ENCODE data around the gene SYP. TPM values are rescaled to one million over a fixed set of nuclear protein-coding genes. Genes with fewer than 3 reads are reported as not detected.

SYP gene
- total and polyA plus RNA-seq, 10 of the 15 experiments (the other 5 are each of a cell fraction or from before 2014, with no cell fraction given): 0.34 to 1.7 (median 0.74) TPM

GRCh38 chrX:49163555-49164419 is 36.2 kb downstream of the SYP start (continued):
- TF ChIP-seq RBBP5 (conservative IDR thresholded peaks at IDR 0.05) (no peak), RELA (IDR thresholded peaks at IDR 0.05; ENCODE audit: borderline replicate concordance, partially characterized antibody) (peak; percentile 32), ZNF274 (IDR thresholded peaks at IDR 0.05; ENCODE audit: insufficient read depth, insufficient read length) (no peak), ZNF592 (IDR thresholded peaks at IDR 0.05) (no peak), CBFB (IDR thresholded peaks at IDR 0.05; ENCODE audit: low read depth) (no peak), PRDM15 (CRISPR knock-in tag; IDR thresholded peaks at IDR 0.05) (no peak), HDGF (IDR thresholded peaks at IDR 0.05) (0 out of 2 replicates have a peak, but pooled peaks have one; percentile 40), MTA2 (IDR thresholded peaks at IDR 0.05; ENCODE audit: low read depth) (no peak), MYC (IDR thresholded peaks at IDR 0.05; ENCODE audit: insufficient read depth, insufficient read length, insufficient replicate concordance, low read length, severe bottlenecking) (no peak), ATF3 (IDR thresholded peaks at IDR 0.05; ENCODE audit: borderline replicate concordance, extremely low read depth, low read depth, low read length) (no peak), MLLT1 (IDR thresholded peaks at IDR 0.05) (no peak), ZZZ3 (IDR thresholded peaks at IDR 0.05; ENCODE audit: control insufficient read depth, insufficient read length, low read depth) (no peak), BHLHE40 (IDR thresholded peaks at IDR 0.05; ENCODE audit: borderline replicate concordance in 1 of 2, low read depth in 2 of 2, low read length in 1 of 2) (peak; percentile 12 to 75; a peak in 2 of 4 replicates), USF1 (IDR thresholded peaks at IDR 0.05; ENCODE audit: borderline replicate concordance, extremely low read length, insufficient read depth, low read depth, low read length) (no peak), LARP7 (IDR thresholded peaks at IDR 0.05) (peak; percentile 59; the same call in 1 of the 2 replicates), ELK1 (IDR thresholded peaks at IDR 0.05; ENCODE audit: low read depth, low read length) (no peak)

Measured in GM12878 (cell line).